ENCODE results near the gene COLEC12. TPM values are rescaled to one million over a fixed set of nuclear protein-coding genes. Genes with fewer than 3 reads are reported as not detected.

COLEC12 gene
- total RNA-seq, 1 donor from 2014 or later = 11.6 TPM

DNA sequence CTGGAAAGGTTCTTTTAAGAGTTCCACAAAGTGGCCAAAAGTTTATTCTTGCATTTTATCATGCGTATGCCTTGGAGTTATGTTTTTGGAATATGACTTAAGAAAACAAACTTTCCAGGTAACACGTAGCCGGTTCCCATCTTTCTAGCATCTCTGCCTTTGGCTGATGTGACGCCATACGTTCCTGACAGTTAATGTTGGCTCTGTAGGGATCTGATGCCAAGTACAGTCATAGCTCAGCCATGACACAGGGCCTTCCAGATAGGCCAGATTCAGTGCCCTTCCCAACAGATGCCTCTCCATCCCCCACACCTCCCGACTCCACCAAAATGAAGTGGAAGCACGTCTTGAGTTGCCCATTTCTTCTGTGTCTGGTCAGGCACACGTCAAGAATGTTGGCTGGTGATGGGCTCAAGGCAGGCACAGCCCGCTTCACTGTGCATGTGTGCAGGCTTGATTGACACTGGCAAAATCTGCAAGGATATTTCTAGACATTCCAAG lies 181.7 kb downstream of the COLEC12 start:
- TF ChIP-seq EZH2 (IDR thresholded peaks at IDR 0.05; ENCODE audit: insufficient read depth, low read length) = no peak
- TF ChIP-seq, protein P1, sequence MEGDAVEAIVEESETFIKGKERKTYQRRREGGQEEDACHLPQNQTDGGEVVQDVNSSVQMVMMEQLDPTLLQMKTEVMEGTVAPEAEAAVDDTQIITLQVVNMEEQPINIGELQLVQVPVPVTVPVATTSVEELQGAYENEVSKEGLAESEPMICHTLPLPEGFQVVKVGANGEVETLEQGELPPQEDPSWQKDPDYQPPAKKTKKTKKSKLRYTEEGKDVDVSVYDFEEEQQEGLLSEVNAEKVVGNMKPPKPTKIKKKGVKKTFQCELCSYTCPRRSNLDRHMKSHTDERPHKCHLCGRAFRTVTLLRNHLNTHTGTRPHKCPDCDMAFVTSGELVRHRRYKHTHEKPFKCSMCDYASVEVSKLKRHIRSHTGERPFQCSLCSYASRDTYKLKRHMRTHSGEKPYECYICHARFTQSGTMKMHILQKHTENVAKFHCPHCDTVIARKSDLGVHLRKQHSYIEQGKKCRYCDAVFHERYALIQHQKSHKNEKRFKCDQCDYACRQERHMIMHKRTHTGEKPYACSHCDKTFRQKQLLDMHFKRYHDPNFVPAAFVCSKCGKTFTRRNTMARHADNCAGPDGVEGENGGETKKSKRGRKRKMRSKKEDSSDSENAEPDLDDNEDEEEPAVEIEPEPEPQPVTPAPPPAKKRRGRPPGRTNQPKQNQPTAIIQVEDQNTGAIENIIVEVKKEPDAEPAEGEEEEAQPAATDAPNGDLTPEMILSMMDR (IDR thresholded peaks at IDR 0.05; ENCODE audit: insufficient read depth, low read depth, low read length) = no peak
- H3K9me3 Mint-ChIP-seq (ENCODE audit: unreplicated experiment) = no peaks in the 10 kb centered on the region
- Histone ChIP-seq H3K4me2 (ENCODE audit: low read length) (no peak overlapping the region), H3K79me2 (ENCODE audit: insufficient read depth, low read length) (no peaks in the 10 kb centered on the region), H2AFZ (ENCODE audit: low read depth, low read length) (no peak overlapping the region), H4K20me1 (ENCODE audit: insufficient read depth, low read length) (no peaks in the 10 kb centered on the region), H3K9ac (ENCODE audit: low read length) (no peak overlapping the region), H3K27me3 (ENCODE audit: insufficient read depth, low read length) (peaks cover 23% of the 10 kb centered on the region), H3K36me3 (ENCODE audit: insufficient read depth, low read length) (no peaks in the 10 kb centered on the region), H3K4me1 (ENCODE audit: insufficient read depth, low read length) (peaks cover 10% of the 10 kb centered on the region), H3K27ac (ENCODE audit: low read depth, low read length) (no peak overlapping the region), H3K4me3 (ENCODE audit: insufficient read depth, low read depth, low read length) (no peak overlapping the region), H3K9me3 (ENCODE audit: insufficient read depth, low read depth, low read length) (no peaks in the 10 kb centered on the region)
- H3K27me3 Mint-ChIP-seq (ENCODE audit: low read depth, unreplicated experiment) = peaks cover 13% of the 10 kb centered on the region
- DNase-seq (ENCODE audit: low read depth) (no peak), FAIRE-seq (no peak)
- no peak overlapping the region for H3K27ac Mint-ChIP-seq (ENCODE audit: unreplicated experiment)
- peaks cover 4% of the 10 kb centered on the region for H3K36me3 Mint-ChIP-seq (ENCODE audit: low read depth, unreplicated experiment)
- no peak overlapping the region for H3K4me3 Mint-ChIP-seq (ENCODE audit: unreplicated experiment)
- H3K4me1 Mint-ChIP-seq (ENCODE audit: low read depth, unreplicated experiment) = peaks cover 14% of the 10 kb centered on the region

- H3K36me3 Mint-ChIP-seq (ENCODE audit: low read depth, unreplicated experiment) = peaks cover 4% of the 10 kb centered on the region
- H3K27ac Mint-ChIP-seq (ENCODE audit: unreplicated experiment) = no peak overlapping the region
- Histone ChIP-seq H3K9me3 (ENCODE audit: insufficient read depth, low read depth, low read length) (no peaks in the 10 kb centered on the region), H3K27ac (ENCODE audit: low read depth, low read length) (no peak overlapping the region), H3K27me3 (ENCODE audit: insufficient read depth, low read length) (peaks cover 31% of the 10 kb centered on the region), H3K9ac (ENCODE audit: low read length) (no peak overlapping the region), H2AFZ (ENCODE audit: low read depth, low read length) (no peak overlapping the region), H3K4me3 (ENCODE audit: insufficient read depth, low read depth, low read length) (no peak overlapping the region), H3K4me1 (ENCODE audit: insufficient read depth, low read length) (peaks cover 4% of the 10 kb centered on the region), H4K20me1 (ENCODE audit: insufficient read depth, low read length) (no peaks in the 10 kb centered on the region), H3K36me3 (ENCODE audit: insufficient read depth, low read length) (no peaks in the 10 kb centered on the region), H3K4me2 (ENCODE audit: low read length) (no peak overlapping the region), H3K79me2 (ENCODE audit: insufficient read depth, low read length) (no peaks in the 10 kb centered on the region)
- TF ChIP-seq EZH2 (IDR thresholded peaks at IDR 0.05; ENCODE audit: insufficient read depth, low read length) = no peak
- TF ChIP-seq, protein P1 (IDR thresholded peaks at IDR 0.05; ENCODE audit: insufficient read depth, low read depth, low read length) = no peak
- DNase-seq (ENCODE audit: low read depth) (no peak), FAIRE-seq (no peak)
- H3K4me3 Mint-ChIP-seq (ENCODE audit: unreplicated experiment) = no peak overlapping the region
- H3K4me1 Mint-ChIP-seq (ENCODE audit: low read depth, unreplicated experiment) = peaks cover 8% of the 10 kb centered on the region
- peaks cover 21% of the 10 kb centered on the region for H3K27me3 Mint-ChIP-seq (ENCODE audit: low read depth, unreplicated experiment)
- no peaks in the 10 kb centered on the region for H3K9me3 Mint-ChIP-seq (ENCODE audit: unreplicated experiment)
Measured at GRCh38 chr18:317618-318017, 182.9 kb downstream of the COLEC12 start.

- H3K36me3 Mint-ChIP-seq (ENCODE audit: low read depth, unreplicated experiment) = peaks cover 4% of the 10 kb centered on the region
- no peaks in the 10 kb centered on the region for H4K20me1 ChIP-seq (ENCODE audit: insufficient read depth, low read length)
- H3K36me3 ChIP-seq (ENCODE audit: insufficient read depth, low read length) = no peaks in the 10 kb centered on the region
- H3K27ac ChIP-seq (ENCODE audit: low read depth, low read length) = no peak overlapping the region
- H3K4me3 Mint-ChIP-seq (ENCODE audit: unreplicated experiment) = no peak overlapping the region
- no peak overlapping the region for H3K4me3 ChIP-seq (ENCODE audit: insufficient read depth, low read depth, low read length)
- peaks cover 2% of the 10 kb centered on the region for H3K4me1 Mint-ChIP-seq (ENCODE audit: low read depth, unreplicated experiment)
- peaks cover 21% of the 10 kb centered on the region for H3K27me3 Mint-ChIP-seq (ENCODE audit: low read depth, unreplicated experiment)
- H3K9me3 Mint-ChIP-seq (ENCODE audit: unreplicated experiment) = no peaks in the 10 kb centered on the region
- no peak for FAIRE-seq
- H3K79me2 ChIP-seq (ENCODE audit: insufficient read depth, low read length) = no peaks in the 10 kb centered on the region
- no peaks in the 10 kb centered on the region for H3K4me1 ChIP-seq (ENCODE audit: insufficient read depth, low read length)
- no peak overlapping the region for H3K9ac ChIP-seq (ENCODE audit: low read length)
- no peak overlapping the region for H3K4me2 ChIP-seq (ENCODE audit: low read length)
- TF ChIP-seq EZH2 (IDR thresholded peaks at IDR 0.05; ENCODE audit: insufficient read depth, low read length) = no peak
- TF ChIP-seq, protein P1 (IDR thresholded peaks at IDR 0.05; ENCODE audit: insufficient read depth, low read depth, low read length) = no peak
- DNase-seq (ENCODE audit: low read depth) = no peak
- peaks cover 30% of the 10 kb centered on the region for H3K27me3 ChIP-seq (ENCODE audit: insufficient read depth, low read length)
- H3K27ac Mint-ChIP-seq (ENCODE audit: unreplicated experiment) = no peak overlapping the region
- no peaks in the 10 kb centered on the region for H3K9me3 ChIP-seq (ENCODE audit: insufficient read depth, low read depth, low read length)
- H2AFZ ChIP-seq (ENCODE audit: low read depth, low read length) = no peak overlapping the region
Measured at GRCh38 chr18:316393-316792, 184.1 kb downstream of the COLEC12 start.
